Right lobe of liver (tissue), 6 donors: ENCODE measurements around the gene ZNF142. TPM values are rescaled to one million over a fixed set of nuclear protein-coding genes. Genes with fewer than 3 reads are reported as not detected.
A peak's percentile ranks its signal among the peaks of the same experiment; 100 is the strongest.

Source experiments
- ATAC-seq, 4 donors: fragments of 200-7000 bp; cut with Tn5 transposase; one replicate each; pipeline ENCODE4 v1.9.1; 2020; ENCODE audit warnings: mild to moderate bottlenecking in 4 of 4, moderate library complexity in 4 of 4
- DNase-seq, 3 donors: peaks; one replicate each; pipeline ENCODE4 v3.0.0-alpha.2; 2020
- H3K27ac ChIP-seq, 3 donors: fragments of 200-600 bp; one replicate each; pipeline ENCODE4 v1.8.0; 2022
- H3K27me3 ChIP-seq, 2 donors: fragments of 200-600 bp; one replicate each; pipeline ENCODE4 v1.8.0; 2022
- H3K36me3 ChIP-seq, 4 donors: fragments of 200-600 bp; sonication (generic) in 1 of 4; one replicate each; pipeline versions ENCODE4 v1.5.1 to v1.8.0; 2017 to 2022; ENCODE audit warnings: control low read depth in 1 of 4
- H3K4me1 ChIP-seq, 4 donors: fragments of 200-600 bp; sonication (generic) in 1 of 4; one replicate each; pipeline versions ENCODE4 v1.5.1 to v1.8.0; 2017 to 2022; ENCODE audit warnings: control low read depth in 1 of 4
- H3K4me3 ChIP-seq, 3 donors: fragments of 200-600 bp; one replicate each; pipeline ENCODE4 v1.8.0; 2022
- H3K9me3 ChIP-seq, 4 donors: fragments of 200-600 bp; sonication (generic) in 1 of 4; one replicate each; pipeline versions ENCODE4 v1.5.1 to v1.8.0; 2017 to 2022; ENCODE audit warnings: control low read depth in 1 of 4
- CTCF ChIP-seq, 4 donors: fragments of 200-600 bp in 3 of 4; fragments of 450-650 bp in 1 of 4; IDR thresholded peaks; one replicate each; pipeline versions ENCODE4 v1.5.1 to v1.8.0; 2016 to 2022; ENCODE audit warnings: antibody characterized with exemption in 4 of 4, mild to moderate bottlenecking in 2 of 4
- POLR2A ChIP-seq: fragments of 450-650 bp; IDR thresholded peaks from one replicate; pipeline ENCODE4 v1.6.1; 2017; ENCODE audit warnings: antibody characterized with exemption, mild to moderate bottlenecking
- WGBS: methylation state at CpG from one replicate; pipeline ENCODE4 v1.1.6; 2018; ENCODE audit warnings: low coverage, low lambda C conversion rate; ENCODE audit not compliant: insufficient coverage; ENCODE audit errors: missing lambda C conversion rate; 5-methylcytosine and 5-hydroxymethylcytosine counted together
- intact Hi-C, 2 donors: fragments of 100-400 bp; cut with DNase I; formaldehyde crosslinking; loops; one replicate each; pipeline versions ENCODE4 v1.11.2 to v1.14.1; 2022
- total RNA-seq, 6 experiments: library from RNA; depleted of rRNA in 2 of 6; stranded (reverse); fragments of >200 nt in 2 of 6; fragmentation: NEBNext Ultra II Directional in 3 of 6; extraction: Animal tissue kit (Norgen Biotek cat#: 25700) in 3 of 6; gene quantifications; one replicate each; pipeline versions ENCODE4 v1.1.0 to v1.2.4, GENCODE V29; 2016 to 2023
- donor health status: DM: no; HTN: yes; CAD: no.
- donor health status: DM: no; HTN: no; CAD: no.
- donor health status: DM: no; HTN: no; CAD: no.
- donor health status: DM: no; HTN: yes; CAD: no.
- donor health status: DM: no; HTN: yes; CAD: no.

ZNF142 gene
- total RNA-seq, 6 experiments from 2014 or later: 7.1 to 12.5 (median 7.5) TPM

GRCh38 chr2:218627939-218628338 is 31.5 kb downstream of the ZNF142 start:
- intact Hi-C loops: no loop called here
- no peaks in the 10 kb centered on the region for H3K9me3 ChIP-seq
- H3K4me1 ChIP-seq: no peaks in the 10 kb centered on the region
- ATAC-seq (no peak), DNase-seq (no peak)
- H3K27ac ChIP-seq: no peak overlapping the region
- no peaks in the 10 kb centered on the region for H3K36me3 ChIP-seq
- TF ChIP-seq POLR2A (no peak), CTCF (IDR thresholded peaks at IDR 0.05) (no peak)
- WGBS: 95% methylated on average over 4 of the region's 4 CpGs
- H3K4me3 ChIP-seq: no peak overlapping the region
- H3K27me3 ChIP-seq: no peaks in the 10 kb centered on the region

DNA sequence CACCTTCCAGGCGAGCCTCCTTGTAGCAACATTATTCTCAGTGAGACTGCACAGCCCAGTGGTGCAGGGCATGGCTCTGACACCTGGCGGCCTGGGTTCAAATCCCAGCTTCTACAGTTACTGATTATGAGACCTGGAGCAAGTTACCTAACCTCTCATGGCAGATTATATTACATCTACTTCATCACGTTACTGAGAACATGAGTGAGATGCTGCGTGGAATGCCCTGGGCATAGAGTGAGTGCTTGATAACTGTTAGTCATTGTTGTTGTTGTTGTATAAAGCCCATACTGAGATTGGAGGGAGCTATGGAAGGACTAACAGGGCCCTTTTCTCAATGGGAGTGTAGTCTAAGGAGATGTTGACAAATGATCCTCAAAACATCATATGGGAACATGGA is 33.1 kb downstream of the ZNF142 start:
- ATAC-seq (no peak), DNase-seq (no peak)
- intact Hi-C loops: no loop called here
- WGBS: 93% methylated on average over 3 of the region's 4 CpGs
- no peak overlapping the region for H3K27ac ChIP-seq
- H3K36me3 ChIP-seq: no peaks in the 10 kb centered on the region
- no peak overlapping the region for H3K4me3 ChIP-seq
- no peak for TF ChIP-seq CTCF (IDR thresholded peaks at IDR 0.05)
- peaks cover 0 to 5% (median 0%) of the 10 kb centered on the region in 4 donors for H3K4me1 ChIP-seq
- H3K9me3 ChIP-seq: no peaks in the 10 kb centered on the region
- no peaks in the 10 kb centered on the region for H3K27me3 ChIP-seq

DNA sequence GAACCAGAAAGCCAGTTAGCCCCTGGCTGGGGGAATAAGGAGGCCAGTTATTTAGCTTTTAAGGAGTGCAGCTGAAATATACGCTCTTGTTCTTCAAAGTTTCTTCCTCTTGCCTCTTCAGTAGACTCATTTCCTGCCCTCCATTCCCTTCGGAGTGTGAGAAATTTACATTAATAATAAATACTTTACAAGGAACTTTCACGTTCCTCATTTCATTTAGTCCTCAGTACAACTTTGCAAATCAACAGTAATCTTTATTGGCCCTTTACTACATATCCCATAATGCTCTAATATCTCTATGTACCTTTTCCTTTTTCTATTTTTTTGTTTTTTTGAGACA is 36.1 kb downstream of the ZNF142 start:
- Histone ChIP-seq H3K9me3 (no peaks in the 10 kb centered on the region), H3K27ac (no peak overlapping the region), H3K36me3 (no peaks in the 10 kb centered on the region), H3K4me3 (no peak overlapping the region), H3K4me1 (peaks cover 0 to 5% (median 0%) of the 10 kb centered on the region in 4 donors), H3K27me3 (no peaks in the 10 kb centered on the region)
- 38% methylated on average over 3 of the region's 3 CpGs for WGBS
- intact Hi-C loops: no loop called here
- TF ChIP-seq POLR2A (no peak), CTCF (IDR thresholded peaks at IDR 0.05) (no peak)
- no peak for DNase-seq
- no peak for ATAC-seq

DNA sequence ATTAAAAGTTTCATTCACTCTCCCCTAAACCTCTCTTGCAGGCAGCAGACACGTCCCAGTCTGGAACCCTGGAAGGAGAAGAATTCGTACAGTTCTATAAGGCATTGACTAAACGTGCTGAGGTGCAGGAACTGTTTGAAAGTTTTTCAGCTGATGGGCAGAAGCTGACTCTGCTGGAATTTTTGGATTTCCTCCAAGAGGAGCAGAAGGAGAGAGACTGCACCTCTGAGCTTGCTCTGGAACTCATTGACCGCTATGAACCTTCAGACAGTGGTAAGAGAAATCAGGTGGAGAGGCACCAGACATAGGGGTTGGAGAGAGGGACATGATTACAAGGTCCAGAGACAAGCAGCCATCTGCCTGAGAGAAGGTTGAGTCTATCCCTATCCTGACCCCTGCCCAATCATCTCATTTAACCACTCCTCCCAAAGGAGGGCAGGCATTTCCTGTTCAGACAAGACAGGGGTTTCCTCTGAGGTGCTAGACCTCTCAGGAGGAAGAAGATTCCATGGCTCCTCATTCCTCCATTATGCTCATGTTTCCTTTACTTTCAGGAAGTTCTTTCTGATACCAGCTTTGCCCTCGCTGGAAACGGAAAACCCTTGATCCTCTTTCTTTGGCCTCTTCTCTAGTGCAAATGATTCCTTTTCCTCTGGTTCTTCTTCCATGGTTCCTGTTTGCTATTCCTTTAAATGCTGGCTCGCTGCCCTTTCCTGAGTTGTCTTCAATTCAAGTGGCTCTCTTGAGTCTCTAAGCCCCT is 36.6 kb downstream of the ZNF142 start:
- intact Hi-C loops: no loop called here
- DNase-seq: no peak
- no peaks in the 10 kb centered on the region for H3K36me3 ChIP-seq
- no peak overlapping the region for H3K27ac ChIP-seq
- no peak for TF ChIP-seq CTCF (IDR thresholded peaks at IDR 0.05)
- TF ChIP-seq POLR2A: no peak
- peaks cover 0 to 5% (median 0%) of the 10 kb centered on the region in 4 donors for H3K4me1 ChIP-seq
- H3K4me3 ChIP-seq: no peak overlapping the region
- peak in 3 of 4 donors; percentile 45 to 60 (median 46) for ATAC-seq
- WGBS: 49% methylated on average over 7 of the region's 7 CpGs
- H3K27me3 ChIP-seq: no peaks in the 10 kb centered on the region
- no peaks in the 10 kb centered on the region for H3K9me3 ChIP-seq
